Stimulated activated CD4-positive, alpha-beta T cell treated with anti-CD3 and anti-CD28 coated beads, TNF-alpha, amount 100 ng/mL, for 1 hour (primary cell): ENCODE measurements around the gene BRD4.
"Not testable (repeated sequence)": the region's sequence is repeated elsewhere in the genome, so short reads cannot be mapped to it uniquely, and the experiment has no call there.

Experiments used
- DNase-seq, 3 donors: peaks; one replicate each; pipeline ENCODE4 v3.0.0-alpha.2; 2020; ENCODE audit warnings: low read depth in 3 of 3, low spot score in 1 of 3

The BRD4 gene

GRCh38 chr19:15332311-15332996, at the start of gene BRD4:
Gene BRD4 (minus strand): TSS chr19:15332539. CDS start chr19:15273099, 59,440 bp downstream.
- DNase-seq, result peak; percentile 32 to 74 (median 52)

- DNase-seq, result no peak
These were observed 49.5 kb upstream of the BRD4 start for GRCh38 chr19:15381864-15382263.

- DNase-seq, result no peak
These were observed 49.1 kb upstream of the BRD4 start for GRCh38 chr19:15381429-15381828.

GRCh38 chr19:15379999-15380647, 47.8 kb upstream of the BRD4 start:
- no peak for DNase-seq

- DNase-seq, result peak; percentile 96 to 98 (median 98)
These were observed 47.0 kb upstream of the BRD4 start, which contains the start of gene AKAP8 for GRCh38 chr19:15379083-15379998. Gene AKAP8 (minus strand): TSS chr19:15379787. CDS start chr19:15379731, 56 bp downstream.

- peak in 1 of 3 donors; percentile 23 for DNase-seq
These were observed 46.3 kb upstream of the BRD4 start for GRCh38 chr19:15378534-15379082.

GRCh38 chr19:15374796-15375440, 42.6 kb upstream of the BRD4 start:
- DNase-seq, result no peak

- no peak for DNase-seq
These were observed 41.8 kb upstream of the BRD4 start for GRCh38 chr19:15374105-15374651.

- DNase-seq, result no peak
These were observed 41.3 kb upstream of the BRD4 start for GRCh38 chr19:15373644-15374043.

GRCh38 chr19:15372891-15373301, 40.6 kb upstream of the BRD4 start:
- no peak for DNase-seq

- DNase-seq, result no peak
These were observed 40.1 kb upstream of the BRD4 start for GRCh38 chr19:15372470-15372869.

GRCh38 chr19:15371786-15372380, 39.5 kb upstream of the BRD4 start:
- no peak for DNase-seq

- DNase-seq, result no peak
These were observed 38.8 kb upstream of the BRD4 start for GRCh38 chr19:15371119-15371518.

- DNase-seq, result no peak
These were observed 37.2 kb upstream of the BRD4 start for GRCh38 chr19:15369594-15369891.

- DNase-seq, result no peak
These were observed 36.7 kb upstream of the BRD4 start for GRCh38 chr19:15368798-15369593.

- DNase-seq, result no peak
These were observed 35.8 kb upstream of the BRD4 start for GRCh38 chr19:15368051-15368632.

GRCh38 chr19:15367439-15367838, 35.1 kb upstream of the BRD4 start:
- DNase-seq, result no peak

GRCh38 chr19:15365264-15365663, 32.9 kb upstream of the BRD4 start:
- DNase-seq, result no peak

GRCh38 chr19:15363791-15364190, 31.5 kb upstream of the BRD4 start:
- not testable (repeated sequence) for DNase-seq
